H1 (cell line): ENCODE results near the gene THG1L. TPM values are rescaled to one million over a fixed set of nuclear protein-coding genes. Genes with fewer than 3 reads are reported as not detected.

Experiments used
- CTCF ChIA-PET: fragments of 300-600 bp; sonication (Branson Sonifier 250); formaldehyde crosslinking; loops from one replicate; lab custom pipeline; 2021; ENCODE audit not compliant: partially characterized antibody; lab: Charles Lee
- POLR2A ChIA-PET: fragments of 300-600 bp; sonication (Branson Sonifier 250); formaldehyde crosslinking; loops from one replicate; lab custom pipeline; 2021; ENCODE audit warnings: inconsistent platforms; ENCODE audit not compliant: partially characterized antibody; lab: Charles Lee
- DNase-seq, 2 experiments: peaks; one replicate each; pipeline versions ENCODE4 v3.0.0 to v3.0.0-alpha.2; 2010 to 2022; ENCODE audit warnings: low spot score in 2 of 2, low read depth in 1 of 2, mixed read lengths in 1 of 2
- FAIRE-seq: peaks from 2 replicates; lab custom pipeline; 2011; peaks lifted over from hg19 to GRCh38; lab: Jason Lieb, UNC
- H2AFZ ChIP-seq: 2 replicates; pipeline ENCODE4 v1.8.1; 2012; ENCODE audit warnings: low read length, inconsistent platforms
- H2AK5ac ChIP-seq: 2 replicates; pipeline ENCODE4 v1.6.1; 2013; ENCODE audit warnings: low read depth, low read length
- H2BK120ac ChIP-seq: replicated peaks from 2 replicates; pipeline ENCODE3; 2013; ENCODE audit warnings: low read depth, low read length, inconsistent platforms
- H2BK12ac ChIP-seq: 2 replicates; pipeline ENCODE4 v1.6.1; 2013; ENCODE audit warnings: low read depth, low read length
- H2BK15ac ChIP-seq: 2 replicates; pipeline ENCODE4 v1.6.1; 2013; ENCODE audit warnings: low read length
- H2BK20ac ChIP-seq: 2 replicates; pipeline ENCODE4 v1.6.1; 2013; ENCODE audit warnings: low read length
- H2BK5ac ChIP-seq: 2 replicates; pipeline ENCODE4 v1.6.1; 2013; ENCODE audit warnings: low read depth, low read length
- H3K14ac ChIP-seq: 2 replicates; pipeline ENCODE4 v1.6.1; 2013; ENCODE audit warnings: inconsistent platforms; ENCODE audit not compliant: insufficient read length
- H3K18ac ChIP-seq: 2 replicates; pipeline ENCODE4 v1.6.1; 2013; ENCODE audit warnings: low read length; ENCODE audit errors: extremely low read depth
- H3K23ac ChIP-seq: 2 replicates; pipeline ENCODE4 v1.6.1; 2013; ENCODE audit warnings: inconsistent platforms; ENCODE audit not compliant: insufficient read length
- H3K23me2 ChIP-seq: 2 replicates; pipeline ENCODE4 v1.6.1; 2013; ENCODE audit warnings: low read depth, low read length
- H3K27ac ChIP-seq: 2 replicates; pipeline ENCODE4 v1.6.1; 2011; ENCODE audit warnings: low read depth, low read length, inconsistent platforms
- H3K27me3 ChIP-seq, 4 experiments: replicated peaks in 1 of 4; 1 replicate in 1 of 4; 2 replicates in 3 of 4; pipeline versions ENCODE4 v1.6.1 to v1.8.1; 2011 to 2013; ENCODE audit warnings: low read length in 3 of 4, mild to moderate bottlenecking in 3 of 4, inconsistent platforms in 2 of 4, mixed read lengths in 2 of 4, moderate library complexity in 1 of 4; ENCODE audit not compliant: control insufficient read depth in 3 of 4, insufficient read depth in 3 of 4; ENCODE audit errors: extremely low read depth in 1 of 4
- H3K36me3 ChIP-seq, 4 experiments: 2 replicates each; pipeline versions ENCODE4 v1.6.1 to v1.8.1; 2011 to 2013; ENCODE audit warnings: mild to moderate bottlenecking in 4 of 4, low read length in 3 of 4, moderate library complexity in 2 of 4, control low read depth in 1 of 4, inconsistent platforms in 1 of 4; ENCODE audit not compliant: insufficient read depth in 4 of 4, control insufficient read depth in 2 of 4
- H3K4ac ChIP-seq: replicated peaks from 2 replicates; pipeline ENCODE3; 2013; ENCODE audit warnings: low read length, low read depth, mixed read lengths, inconsistent platforms; ENCODE audit not compliant: insufficient read length
- H3K4me1 ChIP-seq, 4 experiments: replicated peaks in 1 of 4; 1 replicate in 1 of 4; 2 replicates in 3 of 4; pipeline versions ENCODE4 v1.6.1 to v1.8.1; 2011 to 2013; ENCODE audit warnings: low read length in 3 of 4, inconsistent platforms in 2 of 4, mixed read lengths in 1 of 4; ENCODE audit not compliant: insufficient read depth in 4 of 4, control insufficient read depth in 3 of 4
- H3K4me2 ChIP-seq, 2 experiments: 2 replicates each; pipeline versions ENCODE4 v1.6.1 to v1.8.1; 2011 to 2013; ENCODE audit warnings: low read depth in 2 of 2, low read length in 2 of 2, control low read depth in 1 of 2, inconsistent platforms in 1 of 2, mild to moderate bottlenecking in 1 of 2; ENCODE audit not compliant: insufficient read depth in 1 of 2
- H3K4me3 ChIP-seq, 4 experiments: fragments of 200-600, 300-600 bp in 1 of 4; sonication (generic), shearing (Covaris generic), sonication (Bioruptor Twin) in 1 of 4; 2 replicates each; pipeline versions ENCODE4 v1.5.1 to v1.8.1; 2011 to 2016; ENCODE audit warnings: low read length in 4 of 4, low read depth in 3 of 4, control low read depth in 2 of 4, inconsistent platforms in 2 of 4, mild to moderate bottlenecking in 2 of 4, mixed read lengths in 1 of 4, moderate library complexity in 1 of 4; ENCODE audit not compliant: insufficient read depth in 2 of 4; ENCODE audit errors: extremely low read depth in 1 of 4
- H3K56ac ChIP-seq: replicated peaks from 2 replicates; pipeline ENCODE3; 2013; ENCODE audit warnings: low read depth, mild to moderate bottlenecking, mixed read lengths, low read length, inconsistent platforms; ENCODE audit not compliant: insufficient read length
- H3K79me1 ChIP-seq: 2 replicates; pipeline ENCODE4 v1.6.1; 2013; ENCODE audit warnings: low read depth, low read length, control low read depth
- H3K79me2 ChIP-seq, 2 experiments: 2 replicates each; pipeline versions ENCODE4 v1.6.1 to v1.8.1; 2012 to 2013; ENCODE audit warnings: low read length in 2 of 2, mild to moderate bottlenecking in 2 of 2, inconsistent platforms in 1 of 2; ENCODE audit not compliant: insufficient read depth in 2 of 2, control insufficient read depth in 1 of 2
- H3K9ac ChIP-seq, 4 experiments: replicated peaks in 1 of 4; 1 replicate in 1 of 4; 2 replicates in 3 of 4; pipeline versions ENCODE4 v1.6.1 to v1.8.1; 2011 to 2013; ENCODE audit warnings: low read depth in 3 of 4, low read length in 3 of 4, control low read depth in 2 of 4, mild to moderate bottlenecking in 2 of 4, moderate library complexity in 2 of 4, inconsistent platforms in 1 of 4; ENCODE audit errors: extremely low read depth in 1 of 4
- H3K9me3 ChIP-seq, 2 experiments: 2 replicates each; pipeline versions ENCODE4 v1.6.1 to v1.8.1; 2012 to 2013; ENCODE audit warnings: mild to moderate bottlenecking in 2 of 2, moderate library complexity in 2 of 2, control low read depth in 1 of 2, inconsistent platforms in 1 of 2, low read depth in 1 of 2, low read length in 1 of 2, mixed read lengths in 1 of 2; ENCODE audit not compliant: insufficient read depth in 2 of 2
- H4K20me1 ChIP-seq, 2 experiments: replicated peaks in 1 of 2; 2 replicates each; pipeline versions ENCODE3 to v1.8.1; 2011 to 2013; ENCODE audit warnings: inconsistent platforms in 2 of 2, low read length in 2 of 2, mild to moderate bottlenecking in 1 of 2; ENCODE audit not compliant: insufficient read depth in 2 of 2, control insufficient read depth in 1 of 2
- H4K5ac ChIP-seq: 2 replicates; pipeline ENCODE4 v1.6.1; 2013; ENCODE audit warnings: low read length, low read depth, mixed read lengths, inconsistent platforms; ENCODE audit not compliant: insufficient read length
- H4K8ac ChIP-seq: 2 replicates; pipeline ENCODE4 v1.8.0; 2013; ENCODE audit warnings: mild to moderate bottlenecking, moderate library complexity, low read length, inconsistent platforms; ENCODE audit not compliant: insufficient read depth; ENCODE audit errors: extremely low read depth
- H4K91ac ChIP-seq: replicated peaks from 2 replicates; pipeline ENCODE3; 2013; ENCODE audit warnings: low read length, mixed read lengths, inconsistent platforms; ENCODE audit not compliant: insufficient read length
- CBX5 ChIP-seq: fragments of 300-800, 300-1000 bp; sonication (generic); IDR thresholded peaks from 2 replicates; pipeline ENCODE4 v1.7.1; 2016; ENCODE audit warnings: antibody characterized with exemption, low read length, low read depth
- CHD1 ChIP-seq: IDR thresholded peaks from 2 replicates; pipeline ENCODE4 v1.6.1; 2012; ENCODE audit warnings: low read depth, low read length, improper control_type of control experiment
- CREB1 ChIP-seq: IDR thresholded peaks from 2 replicates; pipeline ENCODE4 v1.6.1; 2012; ENCODE audit warnings: inconsistent platforms
- KDM1A ChIP-seq: fragments of 200-600, 300-600 bp; sonication (generic); IDR thresholded peaks from 2 replicates; pipeline ENCODE4 v1.7.1; 2016; ENCODE audit warnings: mild to moderate bottlenecking, low read length, borderline replicate concordance
- MAFK ChIP-seq: IDR thresholded peaks from 2 replicates; pipeline ENCODE4 v1.6.1; 2012; ENCODE audit warnings: low read depth, mild to moderate bottlenecking, improper control_type of control experiment, low read length
- POU5F1 ChIP-seq: IDR thresholded peaks from 2 replicates; pipeline ENCODE4 v1.6.1; 2011; ENCODE audit warnings: low read depth, mild to moderate bottlenecking, low read length, moderate library complexity
- SAP30 ChIP-seq: fragments of 300-600 bp; sonication (generic); IDR thresholded peaks from 2 replicates; pipeline ENCODE4 v1.7.1; 2012; ENCODE audit warnings: low read length, moderate library complexity, mild to moderate bottlenecking, inconsistent platforms; ENCODE audit not compliant: insufficient read depth, insufficient replicate concordance
- SIRT6 ChIP-seq: IDR thresholded peaks from one replicate; pipeline ENCODE4 v1.7.1; 2012; ENCODE audit warnings: low read length, inconsistent platforms
- SP4 ChIP-seq: IDR thresholded peaks from 2 replicates; pipeline ENCODE4 v1.6.1; 2012; ENCODE audit warnings: low read length, inconsistent platforms
- TAF1 ChIP-seq: IDR thresholded peaks from 2 replicates; pipeline ENCODE4 v1.6.1; 2011; ENCODE audit warnings: mild to moderate bottlenecking, low read depth, low read length
- TAF7 ChIP-seq: optimal IDR thresholded peaks from 2 replicates; pipeline ENCODE3; 2011; ENCODE audit warnings: low read depth, mild to moderate bottlenecking, inconsistent platforms, low read length, moderate library complexity, borderline replicate concordance
- ZNF274 ChIP-seq: IDR thresholded peaks from 2 replicates; pipeline ENCODE4 v1.7.0; 2012; ENCODE audit warnings: low read length, borderline replicate concordance; ENCODE audit errors: extremely low read depth
- WGBS, 2 experiments: shearing (Covaris generic) in 1 of 2; methylation state at CpG; one replicate each; pipeline versions ENCODE4 v1.1.6 to v1.1.7; 2013 to 2015; ENCODE audit warnings: low lambda C conversion rate in 2 of 2, mixed read lengths in 2 of 2, inconsistent platforms in 1 of 2, low coverage in 1 of 2, missing lambda C conversion rate in 1 of 2; ENCODE audit not compliant: insufficient replicate concordance in 2 of 2, insufficient coverage in 1 of 2, insufficient read length in 1 of 2; ENCODE audit errors: extremely low coverage in 1 of 2, missing lambda C conversion rate in 1 of 2; 5-methylcytosine and 5-hydroxymethylcytosine counted together
- polyA plus RNA-seq, 7 experiments: library from polyadenylated mRNA; depleted of rRNA in 3 of 7; stranded (reverse) in 5 of 7; unstranded in 2 of 7; fragments of >200 nt in 5 of 7; fragments of 200-250 nt in 2 of 7; gene quantifications; 1 replicate in 5 of 7; 2 replicates in 1 of 7; 4 replicates in 1 of 7; pipeline versions ENCODE4 v1.2.1 to v1.2.3, GENCODE V29; 2011 to 2013; ENCODE audit warnings: missing spikeins in 2 of 7, mixed read lengths in 2 of 7
- total RNA-seq: library from RNA; stranded (reverse); fragmentation: NEBNext Ultra II Directional; extraction: Animal tissue kit (Norgen Biotek cat#: 25700); gene quantifications from 2 replicates; pipeline ENCODE4 v1.2.1, GENCODE V29; 2021

THG1L gene
- total and polyA plus RNA-seq, 2 of the 8 experiments (the other 6 are each of a cell fraction or from before 2014, with no cell fraction given), result 8.1 to 12.4 TPM

- H3K4me3 ChIP-seq, result no peak overlapping the region
- no peak overlapping the region for H3K27ac ChIP-seq
- POLR2A ChIA-PET, result no interaction called here
- no peak overlapping the region for H2BK5ac ChIP-seq
- H2BK20ac ChIP-seq, result no peak overlapping the region
- CTCF ChIA-PET, result interaction anchor here (0.9 kb wide), 1 partner anchor 42 kb away, joined by 3 read pairs; no protein-coding TSS in a partner anchor
- FAIRE-seq (no peak), DNase-seq (no peak)
- H4K91ac ChIP-seq, result no peak overlapping the region
- H3K79me2 ChIP-seq, result no peaks in the 10 kb centered on the region
- H3K9me3 ChIP-seq, result no peaks in the 10 kb centered on the region
- no peak overlapping the region for H3K23ac ChIP-seq
- no peak overlapping the region for H3K4me2 ChIP-seq
- no peak overlapping the region for H2BK120ac ChIP-seq
- H3K4ac ChIP-seq, result no peak overlapping the region
- no peak overlapping the region for H3K18ac ChIP-seq
- H3K79me1 ChIP-seq, result no peaks in the 10 kb centered on the region
- 78% methylated on average over 2 of the region's 2 CpGs; no CpG with 5 or more reads in 1 of the 2 experiments for WGBS, 2 experiments
- H2AFZ ChIP-seq, result no peak overlapping the region
- H4K8ac ChIP-seq, result no peak overlapping the region
- no peak overlapping the region for H3K9ac ChIP-seq
- no peak overlapping the region for H4K5ac ChIP-seq
- no peaks in the 10 kb centered on the region for H3K23me2 ChIP-seq
- no peak overlapping the region for H3K14ac ChIP-seq
- no peaks in the 10 kb centered on the region for H3K27me3 ChIP-seq
- H2BK15ac ChIP-seq, result no peak overlapping the region
- H3K36me3 ChIP-seq, result no peaks in the 10 kb centered on the region
- H3K56ac ChIP-seq, result no peak overlapping the region
- no peak overlapping the region for H2AK5ac ChIP-seq
- no peak overlapping the region for H2BK12ac ChIP-seq
- H3K4me1 ChIP-seq, result no peaks in the 10 kb centered on the region
- no peaks in the 10 kb centered on the region for H4K20me1 ChIP-seq
- TF ChIP-seq CHD1 (no peak), TAF1 (no peak), MAFK (no peak), CREB1 (no peak), CBX5 (no peak), TAF7 (no peak), ZNF274 (no peak), SAP30 (no peak), SIRT6 (no peak), KDM1A (no peak), SP4 (no peak), POU5F1 (no peak)
Observed at GRCh38 chr5:157710882-157711281, 20.3 kb upstream of the THG1L start.
